ENCODE measurements around the gene TFAM.

DNA sequence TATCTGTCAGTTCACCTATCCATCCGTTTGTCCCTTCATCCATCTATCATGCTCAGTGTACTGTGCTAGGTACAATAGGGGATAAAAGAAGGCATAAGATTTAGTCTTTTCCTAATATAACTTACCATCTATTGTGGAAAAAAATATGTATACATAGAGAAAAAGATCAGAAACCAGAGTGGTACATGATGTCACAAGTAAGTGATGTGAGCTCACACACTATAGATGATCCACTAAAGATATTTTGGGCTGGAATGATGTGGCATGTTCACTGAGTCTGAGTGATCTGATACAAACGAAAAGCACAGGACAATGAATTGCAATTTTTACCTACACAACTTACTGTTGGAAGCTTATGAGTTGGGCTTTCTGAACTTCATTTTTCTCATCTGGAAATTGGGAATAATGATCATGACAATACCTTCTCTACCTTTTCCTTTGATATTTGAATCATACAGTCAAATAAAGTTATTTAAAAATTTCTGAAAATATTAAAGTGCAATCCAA is 2.7 kb upstream of the TFAM start:
- TF ChIP-seq, protein P1, sequence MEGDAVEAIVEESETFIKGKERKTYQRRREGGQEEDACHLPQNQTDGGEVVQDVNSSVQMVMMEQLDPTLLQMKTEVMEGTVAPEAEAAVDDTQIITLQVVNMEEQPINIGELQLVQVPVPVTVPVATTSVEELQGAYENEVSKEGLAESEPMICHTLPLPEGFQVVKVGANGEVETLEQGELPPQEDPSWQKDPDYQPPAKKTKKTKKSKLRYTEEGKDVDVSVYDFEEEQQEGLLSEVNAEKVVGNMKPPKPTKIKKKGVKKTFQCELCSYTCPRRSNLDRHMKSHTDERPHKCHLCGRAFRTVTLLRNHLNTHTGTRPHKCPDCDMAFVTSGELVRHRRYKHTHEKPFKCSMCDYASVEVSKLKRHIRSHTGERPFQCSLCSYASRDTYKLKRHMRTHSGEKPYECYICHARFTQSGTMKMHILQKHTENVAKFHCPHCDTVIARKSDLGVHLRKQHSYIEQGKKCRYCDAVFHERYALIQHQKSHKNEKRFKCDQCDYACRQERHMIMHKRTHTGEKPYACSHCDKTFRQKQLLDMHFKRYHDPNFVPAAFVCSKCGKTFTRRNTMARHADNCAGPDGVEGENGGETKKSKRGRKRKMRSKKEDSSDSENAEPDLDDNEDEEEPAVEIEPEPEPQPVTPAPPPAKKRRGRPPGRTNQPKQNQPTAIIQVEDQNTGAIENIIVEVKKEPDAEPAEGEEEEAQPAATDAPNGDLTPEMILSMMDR (optimal IDR thresholded peaks at IDR 0.05 in 1 of 3, IDR thresholded peaks at IDR 0.05 in 1 of 3, conservative IDR thresholded peaks at IDR 0.05 in 1 of 3; ENCODE audit: extremely low read depth in 1 of 3, insufficient read depth in 2 of 3, low read length in 3 of 3) = no peak
- TF ChIP-seq EZH2 (IDR thresholded peaks at IDR 0.05; ENCODE audit: low read length) = no peak

All from keratinocyte (primary cell).